ENCODE results near the gene SLIT3.

DNA sequence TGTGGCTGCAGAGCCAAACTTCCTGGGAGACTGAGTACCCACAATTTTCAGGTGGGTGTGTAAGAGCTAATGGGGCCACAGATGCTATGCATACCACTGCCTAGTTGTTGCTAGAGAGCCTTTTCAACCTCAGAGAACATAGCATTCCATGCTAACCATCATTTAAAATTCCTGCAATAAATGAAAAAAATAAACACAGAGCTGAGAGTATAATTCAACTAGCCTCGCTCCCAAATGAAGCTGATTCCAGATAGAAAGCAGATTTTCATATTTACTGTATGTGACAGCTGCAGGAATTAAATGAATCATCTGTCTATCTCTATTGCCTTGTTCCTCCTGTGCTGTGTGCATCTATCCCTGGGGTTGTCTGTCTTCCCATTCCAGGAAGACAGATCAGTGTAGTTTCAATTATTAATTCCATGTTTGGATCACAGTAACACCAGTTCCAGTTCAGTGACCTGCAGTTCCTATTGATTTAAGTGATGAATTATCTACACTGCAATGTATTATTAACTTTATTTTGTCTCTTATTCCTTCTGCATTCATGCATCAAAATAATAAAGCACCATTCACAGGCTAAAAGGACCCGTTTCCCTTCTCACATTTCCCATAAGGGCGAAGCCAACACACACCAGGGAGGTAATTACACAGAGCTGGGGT, 324.5 kb downstream of the SLIT3 start:
- no peak for TF ChIP-seq FOXM1 (IDR thresholded peaks at IDR 0.05; ENCODE audit: borderline replicate concordance)
- TF ChIP-seq NFRKB (IDR thresholded peaks at IDR 0.05), result no peak
- no peak for TF ChIP-seq SP1 (IDR thresholded peaks at IDR 0.05)
- TF ChIP-seq BHLHE40 (IDR thresholded peaks at IDR 0.05; ENCODE audit: borderline replicate concordance), result no peak
- no peak for TF ChIP-seq FOXK2 (IDR thresholded peaks at IDR 0.05)
